Fibroblast of pulmonary artery (primary cell): ENCODE results near the gene CMSS1.

Source experiments
- DNase-seq: peaks from one replicate; pipeline ENCODE4 v3.0.0-alpha.2; 2010; ENCODE audit warnings: low read depth
- H3K4me3 ChIP-seq: replicated peaks from 2 replicates; pipeline ENCODE4 v1.5.1; 2011; ENCODE audit warnings: low read depth, mild to moderate bottlenecking, control low read depth, low read length, moderate library complexity
- TF ChIP-seq, protein P1 (sequence below): IDR thresholded peaks from 2 replicates; pipeline ENCODE4 v1.5.1; 2011; ENCODE audit warnings: mild to moderate bottlenecking, control low read depth, low read length, inconsistent platforms; ENCODE audit errors: missing control alignments

Gene CMSS1

DNA sequence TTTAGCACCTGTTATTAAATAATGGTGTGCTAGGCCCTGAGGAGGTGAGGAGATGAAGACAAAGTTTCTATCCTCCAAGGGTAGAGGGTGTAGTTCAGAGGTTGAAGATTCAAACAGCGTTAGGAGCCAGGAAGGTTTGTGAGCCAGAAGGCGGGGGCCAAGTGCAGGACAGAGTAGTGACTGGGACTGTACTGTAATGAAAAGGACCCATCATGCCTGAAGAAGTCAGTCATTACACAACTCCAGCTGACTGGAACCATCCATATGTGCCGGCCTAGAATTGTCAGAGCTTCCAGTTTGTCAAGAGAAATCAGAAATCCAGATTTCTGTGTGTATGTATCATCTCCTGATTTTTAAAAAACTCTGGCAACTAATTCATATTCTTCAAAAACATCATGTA, 241.8 kb downstream of the CMSS1 start:
- DNase-seq = no peak

DNA sequence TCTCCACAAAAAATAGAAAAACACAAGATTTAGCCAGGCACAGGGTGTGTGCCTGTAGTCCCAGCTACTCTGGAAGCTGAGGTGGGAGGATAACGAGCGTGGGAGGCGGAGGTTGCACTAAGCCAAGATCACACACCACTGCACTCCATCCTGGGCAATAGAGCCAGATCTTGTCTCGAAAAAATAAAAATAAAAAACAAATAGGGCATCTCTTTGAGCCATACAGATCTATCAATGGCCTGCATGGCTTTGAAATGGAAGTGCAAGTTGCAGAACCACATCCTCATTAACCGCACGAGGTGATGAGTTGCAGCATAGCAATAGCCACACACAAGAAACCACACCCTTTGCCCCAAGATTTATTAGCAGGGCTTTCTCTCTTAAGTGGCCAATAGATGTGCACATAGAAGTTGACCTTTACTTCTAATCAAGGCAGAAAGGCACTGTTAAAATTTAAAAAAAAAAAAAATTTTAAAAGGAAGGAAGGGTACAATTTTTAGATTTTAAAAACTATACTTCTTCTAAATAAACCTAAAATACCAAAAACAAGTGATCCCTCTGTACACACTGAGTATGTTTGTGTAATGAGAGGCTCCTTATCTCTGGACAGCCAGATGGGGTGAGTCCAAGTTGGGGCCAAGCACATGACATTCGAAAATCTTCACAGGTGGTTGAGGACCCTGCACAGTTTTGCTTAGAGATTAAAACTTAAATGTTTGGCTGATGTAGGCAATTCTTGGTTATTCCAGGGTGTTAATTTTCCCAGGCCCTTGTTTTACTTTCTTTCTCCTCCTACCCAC, 243.2 kb downstream of the CMSS1 start:
- H3K4me3 ChIP-seq = no peak overlapping the region

More for the DNA sequence above, 241.8 kb downstream of the CMSS1 start:
- no peak overlapping the region for H3K4me3 ChIP-seq
- TF ChIP-seq, protein P1, sequence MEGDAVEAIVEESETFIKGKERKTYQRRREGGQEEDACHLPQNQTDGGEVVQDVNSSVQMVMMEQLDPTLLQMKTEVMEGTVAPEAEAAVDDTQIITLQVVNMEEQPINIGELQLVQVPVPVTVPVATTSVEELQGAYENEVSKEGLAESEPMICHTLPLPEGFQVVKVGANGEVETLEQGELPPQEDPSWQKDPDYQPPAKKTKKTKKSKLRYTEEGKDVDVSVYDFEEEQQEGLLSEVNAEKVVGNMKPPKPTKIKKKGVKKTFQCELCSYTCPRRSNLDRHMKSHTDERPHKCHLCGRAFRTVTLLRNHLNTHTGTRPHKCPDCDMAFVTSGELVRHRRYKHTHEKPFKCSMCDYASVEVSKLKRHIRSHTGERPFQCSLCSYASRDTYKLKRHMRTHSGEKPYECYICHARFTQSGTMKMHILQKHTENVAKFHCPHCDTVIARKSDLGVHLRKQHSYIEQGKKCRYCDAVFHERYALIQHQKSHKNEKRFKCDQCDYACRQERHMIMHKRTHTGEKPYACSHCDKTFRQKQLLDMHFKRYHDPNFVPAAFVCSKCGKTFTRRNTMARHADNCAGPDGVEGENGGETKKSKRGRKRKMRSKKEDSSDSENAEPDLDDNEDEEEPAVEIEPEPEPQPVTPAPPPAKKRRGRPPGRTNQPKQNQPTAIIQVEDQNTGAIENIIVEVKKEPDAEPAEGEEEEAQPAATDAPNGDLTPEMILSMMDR = no peak

DNA sequence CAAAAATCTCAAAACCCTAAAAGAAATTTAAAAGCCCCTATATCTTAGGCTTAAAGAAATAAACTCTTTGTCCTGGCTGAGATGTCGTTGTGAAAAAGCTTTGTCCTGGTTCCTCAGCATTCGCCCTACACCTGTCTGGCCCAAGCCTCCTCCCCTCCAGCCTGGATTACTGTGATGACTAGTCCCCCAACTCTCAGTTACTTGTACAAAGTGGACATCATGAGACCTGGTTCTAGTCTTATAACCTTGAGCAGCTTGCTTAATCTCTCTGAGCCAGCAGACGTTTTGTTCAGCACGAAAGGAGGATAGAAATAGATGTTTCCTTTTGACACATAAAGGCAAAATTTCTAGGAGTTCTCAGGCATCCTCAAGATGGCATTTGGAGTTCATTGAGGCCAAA, 245.0 kb downstream of the CMSS1 start:
- no peak for DNase-seq
- H3K4me3 ChIP-seq = no peak overlapping the region
- TF ChIP-seq, protein P1 = no peak

More for the DNA sequence above, 243.2 kb downstream of the CMSS1 start:
- DNase-seq = no peak
- TF ChIP-seq, protein P1 = no peak

DNA sequence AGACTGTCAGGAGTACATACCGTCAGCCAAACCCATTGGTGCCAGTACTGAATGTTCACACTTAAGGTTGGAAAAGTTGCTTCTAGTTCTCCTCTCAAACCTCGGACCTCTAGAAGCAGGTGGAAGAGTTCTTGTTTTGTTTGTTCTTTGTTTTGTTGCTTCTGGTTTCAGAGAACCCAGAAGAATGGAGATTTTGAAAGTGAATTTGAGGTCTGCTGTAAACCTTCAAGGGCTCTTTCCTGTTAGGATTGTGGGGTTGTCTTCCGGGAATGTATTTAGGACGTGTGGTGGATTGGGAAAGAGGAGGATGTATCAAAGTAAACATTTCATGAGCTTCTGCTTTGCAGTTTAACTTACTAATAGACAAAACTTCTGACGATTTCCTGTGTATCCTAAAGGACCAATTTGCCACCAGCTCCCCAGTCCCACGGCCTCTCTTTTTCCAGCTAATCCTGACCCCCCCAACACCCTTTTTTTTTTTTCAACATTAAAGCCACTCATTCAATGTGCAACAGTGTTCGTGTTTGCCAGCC, 246.3 kb downstream of the CMSS1 start:
- H3K4me3 ChIP-seq = no peak overlapping the region
- TF ChIP-seq, protein P1 = no peak
- DNase-seq = peak; percentile 48

DNA sequence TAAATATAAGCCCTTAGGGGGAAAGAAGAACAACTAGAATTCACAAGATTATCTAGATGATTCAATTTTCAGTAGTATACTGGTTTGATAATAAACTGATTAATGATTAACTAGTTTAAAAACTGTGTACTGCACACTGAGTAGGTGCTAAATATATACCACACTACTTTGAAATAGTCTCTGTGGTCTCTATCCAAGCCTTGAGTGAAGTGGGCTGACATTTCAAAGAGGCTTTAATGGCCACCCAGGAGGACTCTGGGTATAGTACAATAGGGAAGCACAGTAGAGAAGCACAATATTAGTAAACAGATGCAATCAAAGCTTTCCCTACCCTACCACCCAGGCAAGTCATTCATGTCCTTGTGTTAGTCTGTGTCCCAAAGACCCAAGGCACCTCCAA, 249.9 kb downstream of the CMSS1 start:
- no peak for DNase-seq
- TF ChIP-seq, protein P1 = no peak
- H3K4me3 ChIP-seq = no peak overlapping the region

DNA sequence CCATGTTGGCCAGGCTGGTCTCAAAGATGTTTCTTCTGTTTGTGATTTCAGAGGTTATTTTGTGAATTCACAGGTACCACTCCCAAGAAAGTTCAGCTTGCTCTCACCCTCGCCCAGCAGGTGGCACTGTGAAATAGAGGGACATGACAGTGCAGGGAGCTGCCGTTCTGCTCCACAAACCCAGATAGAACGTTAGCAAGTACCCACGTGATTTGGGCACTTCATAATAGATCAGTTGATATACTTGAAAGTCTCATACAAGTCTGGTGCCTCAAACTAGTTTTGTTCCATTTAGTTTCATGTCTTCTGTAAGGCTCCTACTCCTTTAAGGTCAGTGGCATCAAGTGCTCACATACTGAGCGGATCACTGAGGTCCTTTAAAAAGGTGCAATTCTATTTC, 251.2 kb downstream of the CMSS1 start:
- TF ChIP-seq, protein P1 = peak; percentile 79
- peak; percentile 78 for DNase-seq

More for the DNA sequence above, 251.2 kb downstream of the CMSS1 start:
- H3K4me3 ChIP-seq = no peak overlapping the region
